Neutrophil (primary cell): ENCODE data around the gene SMPD3.

Source experiments
- H3K27ac ChIP-seq: fragments of 200-600 bp; sonication (generic); 2 replicates; pipeline ENCODE4 v1.5.1; 2016; ENCODE audit warnings: mild to moderate bottlenecking, moderate library complexity
- H3K27me3 ChIP-seq: fragments of 200-600 bp; sonication (generic); 2 replicates; pipeline ENCODE4 v1.6.0; 2016; ENCODE audit warnings: mild to moderate bottlenecking
- H3K36me3 ChIP-seq: fragments of 200-600 bp; sonication (generic); 2 replicates; pipeline ENCODE4 v1.5.1; 2017
- H3K4me1 ChIP-seq, 2 experiments: fragments of 200-600 bp in 1 of 2; sonication (generic) in 1 of 2; 1 replicate in 1 of 2; 2 replicates in 1 of 2; pipeline versions ENCODE4 v1.5.1 to v1.6.1; 2013 to 2016; ENCODE audit warnings: low read depth in 1 of 2, low read length in 1 of 2, mild to moderate bottlenecking in 1 of 2, moderate library complexity in 1 of 2; ENCODE audit not compliant: control insufficient read depth in 1 of 2, insufficient read depth in 1 of 2
- H3K4me3 ChIP-seq, 2 experiments: fragments of 200-600 bp in 1 of 2; sonication (generic) in 1 of 2; 1 replicate in 1 of 2; 2 replicates in 1 of 2; pipeline ENCODE4 v1.5.1; 2013 to 2016; ENCODE audit warnings: low read depth in 1 of 2, low read length in 1 of 2, mild to moderate bottlenecking in 1 of 2, moderate library complexity in 1 of 2
- H3K9me3 ChIP-seq: fragments of 200-600 bp; sonication (generic); 2 replicates; pipeline ENCODE4 v1.5.1; 2016
- TF ChIP-seq, protein P1 (sequence below): fragments of 200-600 bp; sonication (generic); IDR thresholded peaks from 2 replicates; pipeline ENCODE4 v1.5.1; 2016; ENCODE audit warnings: antibody characterized with exemption

The SMPD3 gene

DNA sequence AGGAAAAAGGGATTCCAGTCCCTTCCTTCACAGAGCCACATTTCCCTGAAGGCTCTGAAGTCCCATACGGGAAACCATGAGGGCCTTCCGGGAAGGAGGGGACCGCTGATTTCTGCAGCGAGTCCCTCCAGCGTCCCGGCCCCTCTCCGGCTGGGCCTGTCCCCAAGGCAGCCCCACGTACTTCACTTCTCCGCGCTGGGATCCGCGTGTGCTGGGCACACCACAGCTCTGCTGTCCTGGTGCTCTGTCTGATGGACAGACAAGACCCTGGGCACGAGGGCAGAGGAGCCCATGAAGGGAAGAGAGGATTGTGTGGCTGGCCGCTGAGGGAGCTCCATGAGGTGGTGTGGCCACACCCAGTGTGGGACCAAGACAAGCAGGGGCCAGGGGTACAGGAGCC is 80.4 kb downstream of the SMPD3 start:
- Histone ChIP-seq H3K27me3 (peaks cover 62% of the 10 kb centered on the region), H3K4me1 (peaks cover 14 to 17% of the 10 kb centered on the region in 2 experiments), H3K36me3 (no peaks in the 10 kb centered on the region), H3K27ac (no peak overlapping the region), H3K9me3 (no peaks in the 10 kb centered on the region), H3K4me3 (no peak overlapping the region)
- TF ChIP-seq, protein P1, sequence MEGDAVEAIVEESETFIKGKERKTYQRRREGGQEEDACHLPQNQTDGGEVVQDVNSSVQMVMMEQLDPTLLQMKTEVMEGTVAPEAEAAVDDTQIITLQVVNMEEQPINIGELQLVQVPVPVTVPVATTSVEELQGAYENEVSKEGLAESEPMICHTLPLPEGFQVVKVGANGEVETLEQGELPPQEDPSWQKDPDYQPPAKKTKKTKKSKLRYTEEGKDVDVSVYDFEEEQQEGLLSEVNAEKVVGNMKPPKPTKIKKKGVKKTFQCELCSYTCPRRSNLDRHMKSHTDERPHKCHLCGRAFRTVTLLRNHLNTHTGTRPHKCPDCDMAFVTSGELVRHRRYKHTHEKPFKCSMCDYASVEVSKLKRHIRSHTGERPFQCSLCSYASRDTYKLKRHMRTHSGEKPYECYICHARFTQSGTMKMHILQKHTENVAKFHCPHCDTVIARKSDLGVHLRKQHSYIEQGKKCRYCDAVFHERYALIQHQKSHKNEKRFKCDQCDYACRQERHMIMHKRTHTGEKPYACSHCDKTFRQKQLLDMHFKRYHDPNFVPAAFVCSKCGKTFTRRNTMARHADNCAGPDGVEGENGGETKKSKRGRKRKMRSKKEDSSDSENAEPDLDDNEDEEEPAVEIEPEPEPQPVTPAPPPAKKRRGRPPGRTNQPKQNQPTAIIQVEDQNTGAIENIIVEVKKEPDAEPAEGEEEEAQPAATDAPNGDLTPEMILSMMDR = no peak

- Histone ChIP-seq H3K4me3 (no peak overlapping the region), H3K9me3 (no peaks in the 10 kb centered on the region), H3K36me3 (no peaks in the 10 kb centered on the region), H3K27me3 (peaks cover 63% of the 10 kb centered on the region), H3K27ac (no peak overlapping the region), H3K4me1 (peaks cover 14 to 17% of the 10 kb centered on the region in 2 experiments)
- TF ChIP-seq, protein P1 = no peak
Measured at GRCh38 chr16:68367440-68367839, 80.9 kb downstream of the SMPD3 start.

GRCh38 chr16:68367030-68367429 is 81.3 kb downstream of the SMPD3 start:
- no peaks in the 10 kb centered on the region for H3K9me3 ChIP-seq
- H3K4me1 ChIP-seq = peaks cover 14 to 17% of the 10 kb centered on the region in 2 experiments
- H3K27ac ChIP-seq = no peak overlapping the region
- H3K36me3 ChIP-seq = no peaks in the 10 kb centered on the region
- H3K27me3 ChIP-seq = peaks cover 63% of the 10 kb centered on the region
- no peak overlapping the region for H3K4me3 ChIP-seq
- TF ChIP-seq, protein P1 = no peak

GRCh38 chr16:68366062-68366461 is 82.2 kb downstream of the SMPD3 start:
- H3K9me3 ChIP-seq = no peaks in the 10 kb centered on the region
- peaks cover 63% of the 10 kb centered on the region for H3K27me3 ChIP-seq
- peaks cover 14 to 17% of the 10 kb centered on the region in 2 experiments for H3K4me1 ChIP-seq
- TF ChIP-seq, protein P1 = no peak
- H3K4me3 ChIP-seq = no peak overlapping the region
- no peaks in the 10 kb centered on the region for H3K36me3 ChIP-seq
- no peak overlapping the region for H3K27ac ChIP-seq

DNA sequence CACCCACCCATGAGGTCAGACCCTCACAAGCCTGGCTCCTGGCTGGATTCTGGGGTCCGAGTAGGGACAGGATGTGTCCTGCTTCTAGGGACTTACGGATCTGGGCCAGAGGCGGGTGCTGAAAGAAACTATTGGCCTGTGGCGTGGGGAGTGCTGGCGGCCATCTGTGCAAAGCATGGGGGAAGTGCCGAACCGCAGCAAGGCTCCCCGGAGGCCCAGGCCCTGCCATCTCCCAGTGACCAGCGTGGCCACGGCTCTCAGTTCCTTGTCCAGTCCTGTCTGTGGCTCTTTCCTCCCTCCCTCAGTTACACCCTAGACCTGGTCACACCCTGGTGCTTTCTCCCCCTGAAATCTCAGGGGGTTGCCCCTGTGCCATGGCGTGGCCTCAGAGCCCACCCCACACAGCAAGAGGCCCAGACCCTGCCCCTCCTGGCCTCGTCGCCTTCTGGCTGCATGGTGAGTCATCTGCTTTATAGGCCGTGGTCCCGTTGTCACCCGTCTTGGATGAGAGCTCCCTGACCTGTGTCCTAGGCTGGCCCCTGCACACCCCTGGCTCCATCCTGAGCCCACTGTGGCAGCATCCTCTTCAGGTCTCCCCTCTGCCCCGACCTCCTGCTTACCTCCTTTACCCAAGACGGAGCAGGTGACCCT is 83.0 kb downstream of the SMPD3 start:
- H3K9me3 ChIP-seq = no peaks in the 10 kb centered on the region
- TF ChIP-seq, protein P1 = no peak
- no peaks in the 10 kb centered on the region for H3K36me3 ChIP-seq
- H3K27me3 ChIP-seq = peaks cover 58% of the 10 kb centered on the region
- no peak overlapping the region for H3K27ac ChIP-seq
- peaks cover 11 to 12% of the 10 kb centered on the region in 2 experiments for H3K4me1 ChIP-seq
- no peak overlapping the region for H3K4me3 ChIP-seq
